SU-DHL-6 (cell line): ENCODE measurements around the gene CSTB.

Experiments
- H2AFZ ChIP-seq: fragments of 200-600 bp; sonication (generic); 2 replicates; pipeline ENCODE4 v1.6.1; 2014; ENCODE audit warnings: low read depth, mild to moderate bottlenecking, moderate library complexity, mixed read lengths, antibody characterized with exemption, low read length; ENCODE audit not compliant: severe bottlenecking
- H3F3A ChIP-seq: fragments of 200-600 bp; shearing (Covaris generic); 2 replicates; pipeline ENCODE4 v1.6.0; 2016; ENCODE audit warnings: antibody characterized with exemption, mild to moderate bottlenecking; ENCODE audit not compliant: insufficient read depth
- H3K27ac ChIP-seq: fragments of 200-600 bp; sonication (generic); 2 replicates; pipeline ENCODE4 v1.5.1; 2016; ENCODE audit warnings: low read depth, mild to moderate bottlenecking, low read length, moderate library complexity, mixed read lengths
- H3K27me3 ChIP-seq: fragments of 200-600 bp; sonication (generic), shearing (Covaris generic); 2 replicates; pipeline ENCODE4 v1.6.0; 2014; ENCODE audit warnings: mild to moderate bottlenecking, low read length
- H3K36me3 ChIP-seq: fragments of 200-600 bp; sonication (generic); 2 replicates; pipeline ENCODE4 v1.6.1; 2014; ENCODE audit warnings: mild to moderate bottlenecking, low read length, mixed read lengths
- H3K4me2 ChIP-seq: fragments of 300-600, 200-600 bp; shearing (Covaris generic), sonication (generic); 2 replicates; pipeline ENCODE4 v1.6.0; 2014; ENCODE audit warnings: low read length, low read depth, mild to moderate bottlenecking; ENCODE audit not compliant: poor library complexity, severe bottlenecking
- H3K4me3 ChIP-seq: fragments of 200-600 bp; sonication (generic); 2 replicates; pipeline ENCODE4 v1.5.1; 2014; ENCODE audit warnings: antibody characterized with exemption, low read length, mild to moderate bottlenecking, mixed read lengths; ENCODE audit not compliant: insufficient read depth, poor library complexity, severe bottlenecking
- H3K79me2 ChIP-seq: fragments of 200-600 bp; sonication (generic); 2 replicates; pipeline ENCODE4 v1.6.1; 2014; ENCODE audit warnings: mild to moderate bottlenecking, low read length, moderate library complexity; ENCODE audit not compliant: insufficient read depth
- H3K9ac ChIP-seq: fragments of 200-600 bp; sonication (generic); 2 replicates; pipeline ENCODE4 v1.7.0; 2014; ENCODE audit warnings: mild to moderate bottlenecking, low read length
- H3K9me2 ChIP-seq: fragments of 200-600 bp; sonication (generic); replicated peaks from 2 replicates; pipeline ENCODE4 v1.6.1; 2014; ENCODE audit warnings: low read length; ENCODE audit not compliant: insufficient read depth
- H3K9me3 ChIP-seq: fragments of 200-600 bp; sonication (generic); 2 replicates; pipeline ENCODE4 v1.6.1; 2014; ENCODE audit warnings: low read length, mixed read lengths; ENCODE audit not compliant: insufficient read depth
- H4K20me1 ChIP-seq: fragments of 200-600 bp; sonication (generic); 2 replicates; pipeline ENCODE4 v1.6.1; 2014; ENCODE audit warnings: low read depth, mild to moderate bottlenecking, antibody characterized with exemption, low read length, moderate library complexity, mixed read lengths
- CTCF ChIP-seq: fragments of 200-600 bp; sonication (generic); IDR thresholded peaks from one replicate; pipeline ENCODE4 v1.5.1; 2017; ENCODE audit warnings: antibody characterized with exemption, mild to moderate bottlenecking, low read length, moderate library complexity; ENCODE audit not compliant: insufficient read depth, poor library complexity, severe bottlenecking
- EZH2phosphoT487 ChIP-seq: fragments of 200-600 bp; sonication (generic), shearing (Covaris generic); conservative IDR thresholded peaks from 2 replicates; pipeline ENCODE4 v1.6.1; 2018; ENCODE audit warnings: mild to moderate bottlenecking, antibody characterized with exemption, low read length, moderate library complexity, mixed read lengths

Gene CSTB

GRCh38 chr21:43799301-43799840 is 23.3 kb upstream of the CSTB start:
- Histone ChIP-seq H3K9me3 (no peaks in the 10 kb centered on the region), H3K4me2 (no peak overlapping the region), H3K79me2 (no peaks in the 10 kb centered on the region), H3K27ac (no peak overlapping the region), H3K27me3 (no peaks in the 10 kb centered on the region), H3K4me3 (no peak overlapping the region), H3K9ac (no peak overlapping the region), H3F3A (no peaks in the 10 kb centered on the region), H2AFZ (no peak overlapping the region), H3K36me3 (no peaks in the 10 kb centered on the region; the same call in 1 of the 2 replicates), H4K20me1 (no peaks in the 10 kb centered on the region), H3K9me2 (no peaks in the 10 kb centered on the region)
- TF ChIP-seq CTCF, result no peak
- TF ChIP-seq EZH2phosphoT487, result no peak

GRCh38 chr21:43797925-43798715 is 22.0 kb upstream of the CSTB start:
- Histone ChIP-seq H3K4me2 (no peak overlapping the region), H3K79me2 (0 out of 2 replicates have a peak, but pooled peaks cover 4% of the 10 kb centered on the region), H3K9me3 (no peaks in the 10 kb centered on the region), H3F3A (no peaks in the 10 kb centered on the region), H3K4me3 (no peak overlapping the region), H3K9ac (no peak overlapping the region), H4K20me1 (no peaks in the 10 kb centered on the region; the same call in 1 of the 2 replicates), H2AFZ (no peak overlapping the region), H3K27me3 (no peaks in the 10 kb centered on the region), H3K27ac (no peak overlapping the region), H3K36me3 (no peaks in the 10 kb centered on the region; the same call in 1 of the 2 replicates), H3K9me2 (no peaks in the 10 kb centered on the region)
- TF ChIP-seq EZH2phosphoT487 (no peak), CTCF (no peak)

- H3K79me2 ChIP-seq, result peaks cover 10% of the 10 kb centered on the region; the same call in 1 of the 2 replicates
- no peaks in the 10 kb centered on the region for H3K27me3 ChIP-seq
- H3K27ac ChIP-seq, result no peak overlapping the region
- TF ChIP-seq EZH2phosphoT487 (no peak), CTCF (no peak)
- H3K36me3 ChIP-seq, result no peaks in the 10 kb centered on the region; the same call in 1 of the 2 replicates
- H3K9me3 ChIP-seq, result no peaks in the 10 kb centered on the region
- H4K20me1 ChIP-seq, result no peaks in the 10 kb centered on the region; the same call in 1 of the 2 replicates
- no peaks in the 10 kb centered on the region for H3F3A ChIP-seq
- no peak overlapping the region for H3K9ac ChIP-seq
- H3K4me2 ChIP-seq, result no peak overlapping the region
- H3K9me2 ChIP-seq, result no peaks in the 10 kb centered on the region
- no peak overlapping the region for H2AFZ ChIP-seq
- H3K4me3 ChIP-seq, result no peak overlapping the region
Observed at GRCh38 chr21:43797415-43797814, 21.3 kb upstream of the CSTB start.
